ENCODE results near the gene PRPF6. TPM values are rescaled to one million over a fixed set of nuclear protein-coding genes. Genes with fewer than 3 reads are reported as not detected.

PRPF6 gene
- total RNA-seq, 2 donors from 2014 or later = 77.5 to 95.7 TPM

- peak in 1 of 2 donors; percentile 10 for ATAC-seq (replicated peaks in 1 of 2)
- Mint-ChIP-seq H3K4me3 (no peak overlapping the region), H3K9me3 (no peaks in the 10 kb centered on the region), H3K27ac (no peak overlapping the region), H3K36me3 (ENCODE audit: insufficient read depth in 2 of 2) (no peaks in the 10 kb centered on the region), H3K27me3 (ENCODE audit: low read depth) (peaks cover 16% of the 10 kb centered on the region), H3K4me1 (ENCODE audit: low read depth) (peaks cover 11% of the 10 kb centered on the region)
- DNase-seq = no peak
Observed at GRCh38 chr20:64045346-64046011, 64.5 kb downstream of the PRPF6 start.

- H3K4me3 Mint-ChIP-seq = no peak overlapping the region
- no peaks in the 10 kb centered on the region for H3K36me3 Mint-ChIP-seq (ENCODE audit: insufficient read depth in 2 of 2)
- ATAC-seq (replicated peaks in 1 of 2) (no peak), DNase-seq (no peak)
- peaks cover 26% of the 10 kb centered on the region for H3K27me3 Mint-ChIP-seq (ENCODE audit: low read depth)
- no peaks in the 10 kb centered on the region for H3K9me3 Mint-ChIP-seq
- peaks cover 4% of the 10 kb centered on the region for H3K4me1 Mint-ChIP-seq (ENCODE audit: low read depth)
- H3K27ac Mint-ChIP-seq = no peak overlapping the region
Observed at GRCh38 chr20:64047046-64047389, 66.1 kb downstream of the PRPF6 start.

GRCh38 chr20:64047968-64048401 lies 67.1 kb downstream of the PRPF6 start:
- no peaks in the 10 kb centered on the region for H3K9me3 Mint-ChIP-seq
- peak overlapping the region; percentile 30 to 56 for H3K4me3 Mint-ChIP-seq

GRCh38 chr20:64048402-64049044 lies 67.6 kb downstream of the PRPF6 start:
- Mint-ChIP-seq H3K9me3 (no peaks in the 10 kb centered on the region), H3K27ac (no peak overlapping the region), H3K4me3 (no peak overlapping the region), H3K4me1 (ENCODE audit: low read depth) (peaks cover 4% of the 10 kb centered on the region), H3K27me3 (ENCODE audit: low read depth) (peaks cover 33% of the 10 kb centered on the region), H3K36me3 (ENCODE audit: insufficient read depth in 2 of 2) (no peaks in the 10 kb centered on the region)
- DNase-seq (no peak), ATAC-seq (replicated peaks in 1 of 2) (peak; percentile 18 to 19)

More at GRCh38 chr20:64047968-64048401, 67.1 kb downstream of the PRPF6 start:
- no peak for ATAC-seq (replicated peaks in 1 of 2)
- Mint-ChIP-seq H3K27ac (no peak overlapping the region), H3K36me3 (ENCODE audit: insufficient read depth in 2 of 2) (no peaks in the 10 kb centered on the region), H3K4me1 (ENCODE audit: low read depth) (peaks cover 4% of the 10 kb centered on the region), H3K27me3 (ENCODE audit: low read depth) (peaks cover 27% of the 10 kb centered on the region)
- no peak for DNase-seq

GRCh38 chr20:64049060-64049877 lies 68.3 kb downstream of the PRPF6 start, which contains the start of gene SOX18:
SOX18 (minus strand) TSS chr20:64049639; CDS start chr20:64049516, 123 bp downstream.
- peaks cover 4% of the 10 kb centered on the region for H3K4me1 Mint-ChIP-seq (ENCODE audit: low read depth)
- H3K27me3 Mint-ChIP-seq (ENCODE audit: low read depth) = peaks cover 36% of the 10 kb centered on the region
- ATAC-seq (replicated peaks in 1 of 2) (peak; percentile 72 to 80), DNase-seq (peak; percentile 64 to 72)
- H3K9me3 Mint-ChIP-seq = no peaks in the 10 kb centered on the region
- H3K36me3 Mint-ChIP-seq (ENCODE audit: insufficient read depth in 2 of 2) = no peaks in the 10 kb centered on the region
- H3K27ac Mint-ChIP-seq = no peak within 1 kb of the TSS
- peak within 1 kb of the TSS; percentile 47 to 79 for H3K4me3 Mint-ChIP-seq

- peaks cover 36% of the 10 kb centered on the region for H3K27me3 Mint-ChIP-seq (ENCODE audit: low read depth)
- ATAC-seq (replicated peaks in 1 of 2) (no peak), DNase-seq (no peak)
- peak overlapping the region; percentile 47 to 71 for H3K4me3 Mint-ChIP-seq
- H3K36me3 Mint-ChIP-seq (ENCODE audit: insufficient read depth in 2 of 2) = no peaks in the 10 kb centered on the region
- peaks cover 4% of the 10 kb centered on the region for H3K4me1 Mint-ChIP-seq (ENCODE audit: low read depth)
- H3K27ac Mint-ChIP-seq = no peak overlapping the region
- no peaks in the 10 kb centered on the region for H3K9me3 Mint-ChIP-seq
Observed at GRCh38 chr20:64049878-64050260, 68.9 kb downstream of the PRPF6 start.

GRCh38 chr20:64050261-64051032 lies 69.5 kb downstream of the PRPF6 start:
- ATAC-seq (replicated peaks in 1 of 2) (no peak), DNase-seq (no peak)
- Mint-ChIP-seq H3K9me3 (no peaks in the 10 kb centered on the region), H3K4me3 (peak overlapping the region; percentile 40 to 71), H3K36me3 (ENCODE audit: insufficient read depth in 2 of 2) (no peaks in the 10 kb centered on the region), H3K4me1 (ENCODE audit: low read depth) (peaks cover 4% of the 10 kb centered on the region), H3K27me3 (ENCODE audit: low read depth) (peaks cover 36% of the 10 kb centered on the region), H3K27ac (no peak overlapping the region)

- ATAC-seq (replicated peaks in 1 of 2) (no peak), DNase-seq (no peak)
- no peak overlapping the region for H3K4me3 Mint-ChIP-seq
- H3K27me3 Mint-ChIP-seq (ENCODE audit: low read depth) = peaks cover 36% of the 10 kb centered on the region
- H3K27ac Mint-ChIP-seq = no peak overlapping the region
- no peaks in the 10 kb centered on the region for H3K36me3 Mint-ChIP-seq (ENCODE audit: insufficient read depth in 2 of 2)
- peaks cover 4% of the 10 kb centered on the region for H3K4me1 Mint-ChIP-seq (ENCODE audit: low read depth)
- no peaks in the 10 kb centered on the region for H3K9me3 Mint-ChIP-seq
Observed at GRCh38 chr20:64051033-64051452, 70.1 kb downstream of the PRPF6 start.

GRCh38 chr20:64051561-64052325 lies 70.8 kb downstream of the PRPF6 start:
- Mint-ChIP-seq H3K9me3 (no peaks in the 10 kb centered on the region), H3K36me3 (ENCODE audit: insufficient read depth in 2 of 2) (no peaks in the 10 kb centered on the region), H3K4me1 (ENCODE audit: low read depth) (peaks cover under 1% of the 10 kb centered on the region), H3K4me3 (no peak overlapping the region), H3K27ac (no peak overlapping the region), H3K27me3 (ENCODE audit: low read depth) (peaks cover 29% of the 10 kb centered on the region)
- no peak for ATAC-seq (replicated peaks in 1 of 2)
- no peak for DNase-seq

GRCh38 chr20:64052326-64052722 lies 71.4 kb downstream of the PRPF6 start:
- no peak for ATAC-seq (replicated peaks in 1 of 2)
- peaks cover 3% of the 10 kb centered on the region for H3K4me1 Mint-ChIP-seq (ENCODE audit: low read depth)
- H3K27me3 Mint-ChIP-seq (ENCODE audit: low read depth) = peaks cover 23% of the 10 kb centered on the region
- DNase-seq = no peak
- no peak overlapping the region for H3K4me3 Mint-ChIP-seq
- H3K9me3 Mint-ChIP-seq = no peaks in the 10 kb centered on the region
- no peaks in the 10 kb centered on the region for H3K36me3 Mint-ChIP-seq (ENCODE audit: insufficient read depth in 2 of 2)
- H3K27ac Mint-ChIP-seq = no peak overlapping the region

- Mint-ChIP-seq H3K36me3 (ENCODE audit: insufficient read depth in 2 of 2) (no peaks in the 10 kb centered on the region), H3K4me3 (no peak overlapping the region), H3K27me3 (ENCODE audit: low read depth) (peaks cover 21% of the 10 kb centered on the region), H3K9me3 (no peaks in the 10 kb centered on the region), H3K27ac (no peak overlapping the region), H3K4me1 (ENCODE audit: low read depth) (peaks cover 12% of the 10 kb centered on the region)
- ATAC-seq (replicated peaks in 1 of 2) (no peak), DNase-seq (no peak)
Observed at GRCh38 chr20:64052987-64053840, 72.3 kb downstream of the PRPF6 start.
